NCI-H510A (cell line): ENCODE data around the gene SUSD1.

Experiments
- DNase-seq: peaks from one replicate; lab custom pipeline; 2025; lab: John Stamatoyannopoulos, UW

The SUSD1 gene

GRCh38 chr9:112064871-112065270 is 110.2 kb downstream of the SUSD1 start:
- DNase-seq = no peak

GRCh38 chr9:112063586-112063985 is 111.5 kb downstream of the SUSD1 start:
- no peak for DNase-seq

- DNase-seq = no peak
Measured at GRCh38 chr9:112063151-112063550, 111.9 kb downstream of the SUSD1 start.

GRCh38 chr9:112061152-112061740 is 113.9 kb downstream of the SUSD1 start:
- DNase-seq = no peak

- DNase-seq = no peak
Measured at GRCh38 chr9:112059966-112060320, 115.2 kb downstream of the SUSD1 start.

- DNase-seq = no peak
Measured at GRCh38 chr9:112059145-112059965, 115.7 kb downstream of the SUSD1 start.

- no peak for DNase-seq
Measured at GRCh38 chr9:112056996-112057395, 118.1 kb downstream of the SUSD1 start.

- DNase-seq = no peak
Measured at GRCh38 chr9:112054916-112055315, 120.2 kb downstream of the SUSD1 start.

GRCh38 chr9:112051812-112052211 is 123.3 kb downstream of the SUSD1 start:
- no peak for DNase-seq

GRCh38 chr9:112050544-112051475 is 124.3 kb downstream of the SUSD1 start:
- DNase-seq = no peak

GRCh38 chr9:112049811-112050516 is 125.1 kb downstream of the SUSD1 start:
- no peak for DNase-seq

GRCh38 chr9:112048924-112049691 is 126.0 kb downstream of the SUSD1 start:
- DNase-seq = no peak

GRCh38 chr9:112047538-112048066 is 127.5 kb downstream of the SUSD1 start:
- no peak for DNase-seq

GRCh38 chr9:112046181-112046580 is 128.9 kb downstream of the SUSD1 start:
- no peak for DNase-seq

GRCh38 chr9:112044881-112045280 is 130.2 kb downstream of the SUSD1 start:
- no peak for DNase-seq

- DNase-seq = no peak
Measured at GRCh38 chr9:112044186-112044585, 130.9 kb downstream of the SUSD1 start.

- no peak for DNase-seq
Measured at GRCh38 chr9:112043423-112043822, 131.7 kb downstream of the SUSD1 start.

- DNase-seq = no peak
Measured at GRCh38 chr9:112042769-112043168, 132.3 kb downstream of the SUSD1 start.

- DNase-seq = no peak
Measured at GRCh38 chr9:112042244-112042638, 132.9 kb downstream of the SUSD1 start.

- no peak for DNase-seq
Measured at GRCh38 chr9:112041536-112042243, 133.4 kb downstream of the SUSD1 start.
